CD4-positive, alpha-beta T cell (primary cell): Measurements from ENCODE around the gene LAMA2. TPM values are rescaled to one million over a fixed set of nuclear protein-coding genes. Genes with fewer than 3 reads are reported as not detected.

Source experiments
- ATAC-seq: fragments of 200-7000 bp; cut with Tn5 transposase; one replicate; pipeline ENCODE4 v1.10.0; 2022; ENCODE audit warnings: mild to moderate bottlenecking; ENCODE audit not compliant: poor library complexity
- CTCF ChIA-PET: fragments of 350-600 bp; sonication (Branson Sonifier 250); formaldehyde crosslinking; loops from one replicate; lab custom pipeline; 2021; ENCODE audit warnings: antibody characterized with exemption, inconsistent platforms; lab: Charles Lee
- POLR2A ChIA-PET: fragments of 350-600 bp; sonication (Branson Sonifier 250); formaldehyde crosslinking; loops from one replicate; lab custom pipeline; 2021; ENCODE audit warnings: antibody characterized with exemption, inconsistent platforms; lab: Charles Lee
- DNase-seq, 14 experiments: peaks; one replicate each; pipeline ENCODE4 v3.0.0-alpha.2; 2013 to 2020; ENCODE audit warnings: mixed read lengths in 2 of 14
- H3K27ac ChIP-seq, 2 donors: one replicate each; pipeline versions ENCODE4 v1.5.1 to v1.7.0; 2013; ENCODE audit warnings: low read length in 2 of 2, low read depth in 1 of 2, mild to moderate bottlenecking in 1 of 2
- H3K27me3 ChIP-seq, 2 experiments: 1 replicate in 1 of 2; 2 replicates in 1 of 2; pipeline versions ENCODE4 v1.6.1 to v1.7.0; 2013; ENCODE audit warnings: low read length in 2 of 2, control low read depth in 1 of 2, mild to moderate bottlenecking in 1 of 2, moderate library complexity in 1 of 2; ENCODE audit not compliant: insufficient read depth in 2 of 2, control insufficient read depth in 1 of 2
- H3K36me3 ChIP-seq: one replicate; pipeline ENCODE4 v1.6.1; 2013; ENCODE audit warnings: low read length, control low read depth; ENCODE audit not compliant: insufficient read depth
- H3K4me1 ChIP-seq: one replicate; pipeline ENCODE4 v1.6.1; 2013; ENCODE audit warnings: low read length, control low read depth; ENCODE audit not compliant: insufficient read depth
- H3K4me3 ChIP-seq: one replicate; pipeline ENCODE4 v1.5.1; 2013; ENCODE audit warnings: mild to moderate bottlenecking, low read length, moderate library complexity
- H3K9me3 ChIP-seq, 2 experiments: 1 replicate in 1 of 2; 2 replicates in 1 of 2; pipeline versions ENCODE4 v1.6.1 to v1.7.0; 2013; ENCODE audit warnings: low read length in 2 of 2, mild to moderate bottlenecking in 2 of 2, control low read depth in 1 of 2, moderate library complexity in 1 of 2; ENCODE audit not compliant: control insufficient read depth in 1 of 2, insufficient read depth in 1 of 2
- H3K27ac Mint-ChIP-seq: one replicate; pipeline ENCODE4 v1.8.0; 2020; ENCODE audit warnings: mixed read lengths
- H3K27me3 Mint-ChIP-seq: one replicate; pipeline ENCODE4 v1.8.0; 2021; ENCODE audit warnings: mixed read lengths
- H3K36me3 Mint-ChIP-seq: one replicate; pipeline ENCODE4 v1.8.0; 2021; ENCODE audit warnings: low read depth, mixed read lengths
- H3K4me1 Mint-ChIP-seq: one replicate; pipeline ENCODE4 v1.8.0; 2021; ENCODE audit warnings: low read depth, mixed read lengths
- H3K4me3 Mint-ChIP-seq: one replicate; pipeline ENCODE4 v1.8.0; 2020; ENCODE audit warnings: mild to moderate bottlenecking, mixed read lengths
- H3K9me3 Mint-ChIP-seq: one replicate; pipeline ENCODE4 v1.8.0; 2020; ENCODE audit warnings: mixed read lengths
- intact Hi-C, 2 experiments: fragments of 100-400 bp; cut with DNase I in 1 of 2; cut with micrococcal nuclease in 1 of 2; formaldehyde crosslinking; loops; one replicate each; pipeline versions ENCODE4 v1.15.1 to v1.9.0; 2023 to 2025; cut with DNase I, micrococcal nuclease
- total RNA-seq, 174 experiments: library from RNA in 2 of 174; stranded (reverse) in 2 of 174; gene quantifications; one replicate each; pipeline ENCODE4 v1.2.3 and lab custom pipeline; 2021 to 2026
- TF ChIP-seq, protein P1 (sequence below): fragments of 200-600 bp; IDR thresholded peaks from one replicate; pipeline ENCODE4 v1.8.0; 2022; ENCODE audit warnings: antibody characterized with exemption, mild to moderate bottlenecking

LAMA2 gene
- total RNA-seq, 2 experiments from 2014 or later = 0.05 to 0.06 TPM

DNA sequence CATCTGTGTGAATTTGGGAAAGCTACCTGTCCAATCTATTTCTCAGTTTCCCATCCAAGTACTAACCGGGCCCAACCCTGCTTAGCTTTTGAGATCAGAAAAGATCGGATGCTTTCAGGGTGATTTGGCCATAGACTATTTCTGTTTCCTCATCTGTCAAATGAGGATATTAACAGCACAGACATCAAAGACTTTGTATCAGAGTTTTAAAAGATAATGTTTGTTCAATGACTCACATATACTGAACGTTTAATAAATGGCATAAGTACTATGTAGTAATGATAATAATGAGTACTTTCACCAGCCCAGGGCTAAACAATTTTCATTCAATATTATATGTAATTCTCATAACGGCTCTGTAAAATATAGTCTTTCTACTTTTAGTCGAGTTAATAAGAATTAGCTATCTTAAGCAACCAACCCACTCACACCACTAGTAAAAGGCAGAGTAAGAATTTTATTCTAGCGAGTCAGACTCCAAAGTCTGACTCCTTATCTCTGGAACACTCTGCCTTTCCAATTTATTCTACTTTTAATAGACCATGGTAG, 610.5 kb downstream of the LAMA2 start:
- Mint-ChIP-seq H3K27me3 (no peaks in the 10 kb centered on the region), H3K4me1 (peaks cover 37% of the 10 kb centered on the region), H3K36me3 (no peaks in the 10 kb centered on the region), H3K27ac (no peak overlapping the region), H3K4me3 (no peak overlapping the region), H3K9me3 (no peaks in the 10 kb centered on the region)
- TF ChIP-seq, protein P1, sequence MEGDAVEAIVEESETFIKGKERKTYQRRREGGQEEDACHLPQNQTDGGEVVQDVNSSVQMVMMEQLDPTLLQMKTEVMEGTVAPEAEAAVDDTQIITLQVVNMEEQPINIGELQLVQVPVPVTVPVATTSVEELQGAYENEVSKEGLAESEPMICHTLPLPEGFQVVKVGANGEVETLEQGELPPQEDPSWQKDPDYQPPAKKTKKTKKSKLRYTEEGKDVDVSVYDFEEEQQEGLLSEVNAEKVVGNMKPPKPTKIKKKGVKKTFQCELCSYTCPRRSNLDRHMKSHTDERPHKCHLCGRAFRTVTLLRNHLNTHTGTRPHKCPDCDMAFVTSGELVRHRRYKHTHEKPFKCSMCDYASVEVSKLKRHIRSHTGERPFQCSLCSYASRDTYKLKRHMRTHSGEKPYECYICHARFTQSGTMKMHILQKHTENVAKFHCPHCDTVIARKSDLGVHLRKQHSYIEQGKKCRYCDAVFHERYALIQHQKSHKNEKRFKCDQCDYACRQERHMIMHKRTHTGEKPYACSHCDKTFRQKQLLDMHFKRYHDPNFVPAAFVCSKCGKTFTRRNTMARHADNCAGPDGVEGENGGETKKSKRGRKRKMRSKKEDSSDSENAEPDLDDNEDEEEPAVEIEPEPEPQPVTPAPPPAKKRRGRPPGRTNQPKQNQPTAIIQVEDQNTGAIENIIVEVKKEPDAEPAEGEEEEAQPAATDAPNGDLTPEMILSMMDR = no peak
- Histone ChIP-seq H3K9me3 (no peaks in the 10 kb centered on the region), H3K4me3 (no peak overlapping the region), H3K36me3 (no peaks in the 10 kb centered on the region), H3K27me3 (no peaks in the 10 kb centered on the region), H3K4me1 (peaks cover 17% of the 10 kb centered on the region), H3K27ac (no peak overlapping the region)
- ChIA-PET CTCF (no interaction called here), POLR2A (no interaction called here)
- DNase-seq (no peak), ATAC-seq (no peak)
- intact Hi-C loops = loop anchor here in 1 of 2 experiments (10.0 kb wide), 1 partner anchor 1201 kb away; no protein-coding TSS in a partner anchor

DNA sequence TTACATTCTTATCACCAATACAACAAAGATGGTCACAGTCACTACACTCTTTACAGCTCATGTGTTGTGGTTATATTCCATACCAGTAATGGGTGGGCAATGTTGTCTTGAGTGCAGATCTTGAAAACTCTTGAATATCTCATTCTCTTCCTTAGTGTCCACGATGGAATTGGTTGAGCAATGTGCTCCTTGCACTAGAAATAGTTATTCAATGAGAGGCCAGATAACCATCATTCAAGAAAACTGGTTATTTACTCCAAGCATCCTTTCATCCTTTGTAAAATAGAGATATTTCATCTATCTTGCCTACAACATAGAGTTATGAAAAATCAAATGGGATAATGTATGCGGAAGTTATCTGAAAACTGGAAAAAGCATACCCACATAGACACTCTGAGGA, 611.2 kb downstream of the LAMA2 start:
- ATAC-seq (no peak), DNase-seq (no peak)
- Histone ChIP-seq H3K4me1 (peaks cover 21% of the 10 kb centered on the region), H3K27me3 (no peaks in the 10 kb centered on the region), H3K27ac (no peak overlapping the region), H3K36me3 (no peaks in the 10 kb centered on the region), H3K9me3 (no peaks in the 10 kb centered on the region), H3K4me3 (no peak overlapping the region)
- peaks cover 35% of the 10 kb centered on the region for H3K4me1 Mint-ChIP-seq
- H3K27ac Mint-ChIP-seq = no peak overlapping the region
- H3K36me3 Mint-ChIP-seq = no peaks in the 10 kb centered on the region
- CTCF ChIA-PET = no interaction called here
- H3K9me3 Mint-ChIP-seq = no peaks in the 10 kb centered on the region
- no peaks in the 10 kb centered on the region for H3K27me3 Mint-ChIP-seq
- intact Hi-C loops = loop anchor here in 1 of 2 experiments (10.0 kb wide), 1 partner anchor 1201 kb away; no protein-coding TSS in a partner anchor
- no peak overlapping the region for H3K4me3 Mint-ChIP-seq
- POLR2A ChIA-PET = no interaction called here
- TF ChIP-seq, protein P1 = no peak

DNA sequence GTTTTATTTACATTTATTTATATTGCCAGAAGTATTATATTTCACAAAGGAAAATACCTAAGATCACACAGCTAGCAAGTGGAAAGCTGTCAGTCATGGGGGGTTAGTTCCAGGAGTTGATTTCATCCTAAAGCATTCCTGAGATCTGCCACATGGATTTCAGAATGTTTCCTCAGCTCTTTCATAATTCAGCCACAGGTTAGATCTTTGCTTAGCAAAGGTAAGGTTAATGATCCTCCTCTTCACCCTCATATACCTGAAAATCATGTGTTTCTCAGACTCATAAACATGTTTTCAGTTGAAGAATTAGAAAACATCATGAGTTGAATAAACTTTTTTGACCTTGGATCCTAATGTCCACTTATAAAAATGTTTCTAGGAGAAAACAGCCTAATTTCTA, 611.6 kb downstream of the LAMA2 start:
- Histone ChIP-seq H3K4me3 (no peak overlapping the region), H3K4me1 (peaks cover 23% of the 10 kb centered on the region), H3K36me3 (no peaks in the 10 kb centered on the region), H3K27ac (no peak overlapping the region), H3K9me3 (no peaks in the 10 kb centered on the region), H3K27me3 (no peaks in the 10 kb centered on the region)
- no peak for ATAC-seq
- H3K4me1 Mint-ChIP-seq = peaks cover 35% of the 10 kb centered on the region
- intact Hi-C loops = loop anchor here in 1 of 2 experiments (10.0 kb wide), 1 partner anchor 1200 kb away; no protein-coding TSS in a partner anchor
- H3K4me3 Mint-ChIP-seq = no peak overlapping the region
- TF ChIP-seq, protein P1 = no peak
- no peaks in the 10 kb centered on the region for H3K27me3 Mint-ChIP-seq
- DNase-seq = no peak
- no peak overlapping the region for H3K27ac Mint-ChIP-seq
- H3K36me3 Mint-ChIP-seq = no peaks in the 10 kb centered on the region
- CTCF ChIA-PET = no interaction called here
- POLR2A ChIA-PET = no interaction called here
- no peaks in the 10 kb centered on the region for H3K9me3 Mint-ChIP-seq
